ENCODE measurements around the gene MFSD11.
"Not testable (repeated sequence)": the region's sequence is repeated elsewhere in the genome, so short reads cannot be mapped to it uniquely, and the experiment has no call there.

The MFSD11 gene

DNA sequence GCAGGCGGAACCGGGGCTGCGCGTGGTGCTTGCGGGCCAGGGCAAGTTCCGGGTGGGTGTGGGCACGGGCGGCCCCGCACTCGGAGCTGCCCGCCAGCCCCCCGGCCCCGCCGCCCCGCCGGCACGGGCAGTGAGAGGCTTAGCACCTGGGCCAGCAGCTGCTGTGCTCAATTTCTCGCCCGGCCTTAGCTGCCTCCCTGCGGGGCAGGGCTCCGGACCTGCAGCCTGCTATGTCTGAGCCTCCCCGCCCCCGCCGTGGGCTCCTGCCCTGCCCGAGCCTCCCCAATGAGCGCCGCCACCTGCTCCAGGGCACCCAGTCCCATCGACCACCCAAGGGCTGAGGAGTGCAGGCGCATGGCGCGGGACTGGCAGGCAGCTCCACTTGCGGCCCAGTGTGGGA is 68.2 kb downstream of the MFSD11 start:
- not testable (repeated sequence) for H3K27ac ChIP-seq (replicated peaks; ENCODE audit: low read length); H2BK5ac ChIP-seq (ENCODE audit: low read length); H2AK5ac ChIP-seq (ENCODE audit: low read depth, low read length); H2BK15ac ChIP-seq (ENCODE audit: low read length); H3K23ac ChIP-seq (ENCODE audit: low read depth, low read length, poor library complexity); H3K9me3 ChIP-seq (replicated peaks in 1 of 2; ENCODE audit: control insufficient read depth in 2 of 2, insufficient read depth in 1 of 2, low read depth in 1 of 2, low read length in 2 of 2); H2BK12ac ChIP-seq (ENCODE audit: low read length); H3K79me1 ChIP-seq (ENCODE audit: low read depth, low read length); H3K27me3 ChIP-seq (ENCODE audit: control insufficient read depth in 3 of 3, insufficient read depth in 3 of 3, low read depth in 1 of 3, low read length in 3 of 3); H3K9ac ChIP-seq (ENCODE audit: low read depth, low read length, poor library complexity); H3K36me3 ChIP-seq (replicated peaks in 1 of 2; ENCODE audit: control insufficient read depth in 2 of 2, insufficient read depth in 2 of 2, low read length in 2 of 2); H3K18ac ChIP-seq (ENCODE audit: low read length); H2BK120ac ChIP-seq (ENCODE audit: low read depth, low read length); DNase-seq (ENCODE audit: low spot score); H2AFZ ChIP-seq (ENCODE audit: low read length); H4K91ac ChIP-seq (ENCODE audit: low read depth, low read length, poor library complexity); H4K8ac ChIP-seq (ENCODE audit: low read depth, low read length); H3K4me3 ChIP-seq (ENCODE audit: low read length in 2 of 2); H3K4me2 ChIP-seq (ENCODE audit: insufficient read depth, low read length, poor library complexity, severe bottlenecking); H3K14ac ChIP-seq (ENCODE audit: low read length); H3K4ac ChIP-seq (ENCODE audit: low read length)
- H3K4me1 ChIP-seq (ENCODE audit: control insufficient read depth in 2 of 2, insufficient read depth in 1 of 2, low read depth in 1 of 2, low read length in 2 of 2) = peaks cover 1 to 10% of the 10 kb centered on the region in 2 donors
- no CpG with 5 or more reads among the region's 32 CpGs for WGBS, 2 donors (ENCODE audit: extremely low coverage in 2 of 2, insufficient read length in 2 of 2, insufficient replicate concordance in 1 of 2)

- H2AFZ ChIP-seq (ENCODE audit: low read length); H3K4ac ChIP-seq (ENCODE audit: low read length); H3K18ac ChIP-seq (ENCODE audit: low read length); H2AK5ac ChIP-seq (ENCODE audit: low read depth, low read length); H2BK120ac ChIP-seq (ENCODE audit: low read depth, low read length); H3K4me3 ChIP-seq (ENCODE audit: low read length in 2 of 2); H3K9ac ChIP-seq (ENCODE audit: low read depth, low read length, poor library complexity); H3K79me1 ChIP-seq (ENCODE audit: low read depth, low read length); DNase-seq (ENCODE audit: low spot score); H3K23ac ChIP-seq (ENCODE audit: low read depth, low read length, poor library complexity); H3K9me3 ChIP-seq (replicated peaks in 1 of 2; ENCODE audit: control insufficient read depth in 2 of 2, insufficient read depth in 1 of 2, low read depth in 1 of 2, low read length in 2 of 2); H3K27me3 ChIP-seq (ENCODE audit: control insufficient read depth in 3 of 3, insufficient read depth in 3 of 3, low read depth in 1 of 3, low read length in 3 of 3); H3K36me3 ChIP-seq (replicated peaks in 1 of 2; ENCODE audit: control insufficient read depth in 2 of 2, insufficient read depth in 2 of 2, low read length in 2 of 2); H3K14ac ChIP-seq (ENCODE audit: low read length); H4K91ac ChIP-seq (ENCODE audit: low read depth, low read length, poor library complexity); H2BK15ac ChIP-seq (ENCODE audit: low read length); H3K4me2 ChIP-seq (ENCODE audit: insufficient read depth, low read length, poor library complexity, severe bottlenecking); H2BK5ac ChIP-seq (ENCODE audit: low read length); H3K27ac ChIP-seq (replicated peaks; ENCODE audit: low read length); H4K8ac ChIP-seq (ENCODE audit: low read depth, low read length); H2BK12ac ChIP-seq (ENCODE audit: low read length): not testable (repeated sequence)
- H3K4me1 ChIP-seq (ENCODE audit: control insufficient read depth in 2 of 2, insufficient read depth in 1 of 2, low read depth in 1 of 2, low read length in 2 of 2) = peaks cover 1 to 10% of the 10 kb centered on the region in 2 donors
- WGBS, 2 donors (ENCODE audit: extremely low coverage in 2 of 2, insufficient read length in 2 of 2, insufficient replicate concordance in 1 of 2) = no CpG with 5 or more reads among the region's 4 CpGs
These were observed 68.8 kb downstream of the MFSD11 start for GRCh38 chr17:76806767-76807166.

- Histone ChIP-seq H3K4me1 (ENCODE audit: control insufficient read depth in 2 of 2, insufficient read depth in 1 of 2, low read depth in 1 of 2, low read length in 2 of 2) (peaks cover 1 to 8% of the 10 kb centered on the region in 2 donors), H3K27ac (replicated peaks; ENCODE audit: low read length) (no peak overlapping the region), H2BK15ac (ENCODE audit: low read length) (no peak overlapping the region), H3K36me3 (replicated peaks in 1 of 2; ENCODE audit: control insufficient read depth in 2 of 2, insufficient read depth in 2 of 2, low read length in 2 of 2) (no peaks in the 10 kb centered on the region), H2AK5ac (ENCODE audit: low read depth, low read length) (no peak overlapping the region), H3K79me1 (ENCODE audit: low read depth, low read length) (no peaks in the 10 kb centered on the region), H2AFZ (ENCODE audit: low read length) (no peak overlapping the region), H2BK120ac (ENCODE audit: low read depth, low read length) (no peak overlapping the region), H2BK12ac (ENCODE audit: low read length) (no peak overlapping the region), H3K27me3 (ENCODE audit: control insufficient read depth in 3 of 3, insufficient read depth in 3 of 3, low read depth in 1 of 3, low read length in 3 of 3) (no peaks in the 10 kb centered on the region), H3K14ac (ENCODE audit: low read length) (no peak overlapping the region), H3K9me3 (replicated peaks in 1 of 2; ENCODE audit: control insufficient read depth in 2 of 2, insufficient read depth in 1 of 2, low read depth in 1 of 2, low read length in 2 of 2) (no peaks in the 10 kb centered on the region), H3K23ac (ENCODE audit: low read depth, low read length, poor library complexity) (no peak overlapping the region), H2BK5ac (ENCODE audit: low read length) (no peak overlapping the region), H3K4ac (ENCODE audit: low read length) (no peak overlapping the region), H4K91ac (ENCODE audit: low read depth, low read length, poor library complexity) (no peak overlapping the region), H3K9ac (ENCODE audit: low read depth, low read length, poor library complexity) (no peak overlapping the region), H3K4me2 (ENCODE audit: insufficient read depth, low read length, poor library complexity, severe bottlenecking) (no peak overlapping the region), H3K4me3 (ENCODE audit: low read length in 2 of 2) (no peak overlapping the region), H4K8ac (ENCODE audit: low read depth, low read length) (no peak overlapping the region), H3K18ac (ENCODE audit: low read length) (no peak overlapping the region)
- DNase-seq (ENCODE audit: low spot score) = no peak
- WGBS, 2 donors (ENCODE audit: extremely low coverage in 2 of 2, insufficient read length in 2 of 2, insufficient replicate concordance in 1 of 2) = no CpG with 5 or more reads among the region's 4 CpGs
These were observed 70.4 kb downstream of the MFSD11 start for GRCh38 chr17:76808326-76808725.

DNA sequence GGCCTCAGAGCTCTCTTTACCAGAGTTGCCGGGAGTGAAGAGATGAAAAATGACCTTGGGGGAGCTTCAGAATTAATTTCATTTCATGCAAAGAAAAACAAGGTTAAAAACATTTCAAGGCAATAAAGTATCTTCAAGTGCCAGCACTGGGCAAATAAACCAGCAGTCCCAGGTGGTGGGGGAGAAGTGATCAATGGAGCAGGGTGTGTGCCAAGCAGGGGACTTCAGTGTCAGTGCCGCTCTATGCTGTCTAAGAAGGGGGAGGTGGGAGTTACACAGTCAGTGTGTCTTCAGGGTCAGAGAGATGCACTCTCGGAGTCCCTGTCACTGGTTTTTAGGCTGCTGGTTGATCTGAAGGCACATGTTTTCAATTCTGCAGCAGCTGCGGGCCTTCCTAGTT is 73.0 kb downstream of the MFSD11 start:
- Histone ChIP-seq H2AK5ac (ENCODE audit: low read depth, low read length) (no peak overlapping the region), H3K23ac (ENCODE audit: low read depth, low read length, poor library complexity) (no peak overlapping the region), H3K79me1 (ENCODE audit: low read depth, low read length) (no peaks in the 10 kb centered on the region), H2BK5ac (ENCODE audit: low read length) (no peak overlapping the region), H3K4me2 (ENCODE audit: insufficient read depth, low read length, poor library complexity, severe bottlenecking) (no peak overlapping the region), H3K27me3 (ENCODE audit: control insufficient read depth in 3 of 3, insufficient read depth in 3 of 3, low read depth in 1 of 3, low read length in 3 of 3) (no peaks in the 10 kb centered on the region), H3K4me3 (ENCODE audit: low read length in 2 of 2) (no peak overlapping the region), H3K27ac (replicated peaks; ENCODE audit: low read length) (no peak overlapping the region), H3K36me3 (replicated peaks in 1 of 2; ENCODE audit: control insufficient read depth in 2 of 2, insufficient read depth in 2 of 2, low read length in 2 of 2) (no peaks in the 10 kb centered on the region), H3K14ac (ENCODE audit: low read length) (no peak overlapping the region), H3K9me3 (replicated peaks in 1 of 2; ENCODE audit: control insufficient read depth in 2 of 2, insufficient read depth in 1 of 2, low read depth in 1 of 2, low read length in 2 of 2) (no peaks in the 10 kb centered on the region), H2BK15ac (ENCODE audit: low read length) (no peak overlapping the region), H3K9ac (ENCODE audit: low read depth, low read length, poor library complexity) (no peak overlapping the region), H2BK12ac (ENCODE audit: low read length) (no peak overlapping the region), H2BK120ac (ENCODE audit: low read depth, low read length) (no peak overlapping the region), H3K4me1 (ENCODE audit: control insufficient read depth in 2 of 2, insufficient read depth in 1 of 2, low read depth in 1 of 2, low read length in 2 of 2) (peaks cover 1 to 3% of the 10 kb centered on the region in 2 donors), H4K8ac (ENCODE audit: low read depth, low read length) (no peak overlapping the region), H4K91ac (ENCODE audit: low read depth, low read length, poor library complexity) (no peak overlapping the region), H3K18ac (ENCODE audit: low read length) (no peak overlapping the region), H2AFZ (ENCODE audit: low read length) (no peak overlapping the region), H3K4ac (ENCODE audit: low read length) (no peak overlapping the region)
- no peak for DNase-seq (ENCODE audit: low spot score)
- no CpG with 5 or more reads among the region's 4 CpGs for WGBS, 2 donors (ENCODE audit: extremely low coverage in 2 of 2, insufficient read length in 2 of 2, insufficient replicate concordance in 1 of 2)
